Measurements from ENCODE around the gene SAXO2. TPM values are rescaled to one million over a fixed set of nuclear protein-coding genes. Genes with fewer than 3 reads are reported as not detected.
"Not testable (repeated sequence)": the region's sequence is repeated elsewhere in the genome, so short reads cannot be mapped to it uniquely, and the experiment has no call there.

The SAXO2 gene
- total RNA-seq, 5 donors from 2014 or later (not counting 1 experiment from before 2014, with no cell fraction given), result 0.56 to 19.6 (median 2.1) TPM

GRCh38 chr15:82294061-82294690 is 31.6 kb downstream of the SAXO2 start:
- CTCF ChIA-PET, result no interaction called here
- DNase-seq, result peak in 1 of 35 experiments; percentile 6
- H3K27ac Mint-ChIP-seq, result peak overlapping the region in 1 of 2 donors; percentile 6
- Histone ChIP-seq H3K27me3 (replicated peaks in 1 of 2; ENCODE audit: control insufficient read depth in 2 of 2, extremely low read depth in 1 of 2, insufficient read depth in 2 of 2, low read length in 1 of 2) (no peaks in the 10 kb centered on the region), H3K9me3 (no peaks in the 10 kb centered on the region), H3K4me1 (ENCODE audit: control insufficient read depth in 1 of 2, extremely low read depth in 1 of 2, insufficient read depth in 2 of 2, low read length in 2 of 2) (peaks cover 2 to 11% of the 10 kb centered on the region in 2 experiments), H3K27ac (ENCODE audit: low read length) (no peak overlapping the region), H3K36me3 (ENCODE audit: control insufficient read depth in 2 of 2, extremely low read depth in 1 of 2, insufficient read depth in 1 of 2, low read length in 1 of 2) (no peaks in the 10 kb centered on the region), H3K4me3 (ENCODE audit: control insufficient read depth in 1 of 2, extremely low read depth in 1 of 2, low read length in 1 of 2) (no peak overlapping the region)
- ATAC-seq (replicated peaks in 1 of 4), result no peak
- H3K27me3 Mint-ChIP-seq, result no peaks in the 10 kb centered on the region
- POLR2A ChIA-PET, result no interaction called here
- H3K4me3 Mint-ChIP-seq, result no peak overlapping the region
- H3K36me3 Mint-ChIP-seq, result peaks cover 3% of the 10 kb centered on the region
- WGBS (ENCODE audit: insufficient coverage), result 88% methylated on average over 7 of the region's 11 CpGs
- H3K9me3 Mint-ChIP-seq, result peaks cover 3 to 10% (median 9%) of the 10 kb centered on the region in 3 donors
- peaks cover 29 to 32% (median 31%) of the 10 kb centered on the region in 3 donors for H3K4me1 Mint-ChIP-seq

GRCh38 chr15:82297546-82297945 is 34.9 kb downstream of the SAXO2 start:
- no peak for ATAC-seq (replicated peaks in 1 of 4)
- DNase-seq, result peak in 1 of 35 experiments; percentile 9
- no peaks in the 10 kb centered on the region for H3K36me3 Mint-ChIP-seq
- ChIA-PET POLR2A (no interaction called here), CTCF (interaction anchor here in 1 of 2 donors (0.6 kb wide), 1 partner anchor 30 kb away, joined by 3 read pairs; no protein-coding TSS in a partner anchor)
- peak overlapping the region in 2 of 3 donors; percentile 18 to 55 for H3K4me3 Mint-ChIP-seq
- H3K4me3 ChIP-seq (ENCODE audit: control insufficient read depth in 1 of 2, extremely low read depth in 1 of 2, low read length in 1 of 2), result no peak overlapping the region
- 98% methylated on average over 5 of the region's 5 CpGs for WGBS (ENCODE audit: insufficient coverage)
- peak overlapping the region; percentile 70 to 82 for H3K27ac Mint-ChIP-seq
- H3K9me3 Mint-ChIP-seq, result no peaks in the 10 kb centered on the region
- H3K27me3 ChIP-seq (replicated peaks in 1 of 2; ENCODE audit: control insufficient read depth in 2 of 2, extremely low read depth in 1 of 2, insufficient read depth in 2 of 2, low read length in 1 of 2), result no peaks in the 10 kb centered on the region
- no peak overlapping the region for H3K27ac ChIP-seq (ENCODE audit: low read length)
- no peaks in the 10 kb centered on the region for H3K9me3 ChIP-seq
- no peaks in the 10 kb centered on the region for H3K27me3 Mint-ChIP-seq
- peaks cover 2 to 11% of the 10 kb centered on the region in 2 experiments for H3K4me1 ChIP-seq (ENCODE audit: control insufficient read depth in 1 of 2, extremely low read depth in 1 of 2, insufficient read depth in 2 of 2, low read length in 2 of 2)
- H3K36me3 ChIP-seq (ENCODE audit: control insufficient read depth in 2 of 2, extremely low read depth in 1 of 2, insufficient read depth in 1 of 2, low read length in 1 of 2), result no peaks in the 10 kb centered on the region
- H3K4me1 Mint-ChIP-seq, result peaks cover 19 to 32% (median 22%) of the 10 kb centered on the region in 3 donors

GRCh38 chr15:82298032-82298431 is 35.4 kb downstream of the SAXO2 start:
- Histone ChIP-seq H3K36me3 (ENCODE audit: control insufficient read depth in 2 of 2, extremely low read depth in 1 of 2, insufficient read depth in 1 of 2, low read length in 1 of 2) (no peaks in the 10 kb centered on the region), H3K4me3 (ENCODE audit: control insufficient read depth in 1 of 2, extremely low read depth in 1 of 2, low read length in 1 of 2) (peak overlapping the region in 1 of 2 donors; percentile 10), H3K9me3 (no peaks in the 10 kb centered on the region), H3K27ac (ENCODE audit: low read length) (peak overlapping the region; percentile 54), H3K4me1 (ENCODE audit: control insufficient read depth in 1 of 2, extremely low read depth in 1 of 2, insufficient read depth in 2 of 2, low read length in 2 of 2) (peaks cover 2 to 11% of the 10 kb centered on the region in 2 experiments), H3K27me3 (replicated peaks in 1 of 2; ENCODE audit: control insufficient read depth in 2 of 2, extremely low read depth in 1 of 2, insufficient read depth in 2 of 2, low read length in 1 of 2) (no peaks in the 10 kb centered on the region)
- Mint-ChIP-seq H3K9me3 (no peaks in the 10 kb centered on the region), H3K4me3 (peak overlapping the region in 2 of 3 donors; percentile 53 to 55), H3K27ac (peak overlapping the region; percentile 70 to 82), H3K27me3 (no peaks in the 10 kb centered on the region), H3K36me3 (no peaks in the 10 kb centered on the region), H3K4me1 (peaks cover 19 to 32% (median 22%) of the 10 kb centered on the region in 3 donors)
- ChIA-PET CTCF (interaction anchor here in 1 of 2 donors (0.6 kb wide), 1 partner anchor 31 kb away, joined by 3 read pairs; no protein-coding TSS in a partner anchor), POLR2A (no interaction called here)
- DNase-seq, result no peak
- no peak for ATAC-seq (replicated peaks in 1 of 4)
- 94% methylated on average over 3 of the region's 13 CpGs for WGBS (ENCODE audit: insufficient coverage)

- peak overlapping the region; percentile 70 to 82 for H3K27ac Mint-ChIP-seq
- Histone ChIP-seq H3K27me3 (replicated peaks in 1 of 2; ENCODE audit: control insufficient read depth in 2 of 2, extremely low read depth in 1 of 2, insufficient read depth in 2 of 2, low read length in 1 of 2) (no peaks in the 10 kb centered on the region), H3K9me3 (no peaks in the 10 kb centered on the region), H3K27ac (ENCODE audit: low read length) (peak overlapping the region; percentile 54), H3K4me1 (ENCODE audit: control insufficient read depth in 1 of 2, extremely low read depth in 1 of 2, insufficient read depth in 2 of 2, low read length in 2 of 2) (peaks cover 2 to 11% of the 10 kb centered on the region in 2 experiments), H3K36me3 (ENCODE audit: control insufficient read depth in 2 of 2, extremely low read depth in 1 of 2, insufficient read depth in 1 of 2, low read length in 1 of 2) (no peaks in the 10 kb centered on the region), H3K4me3 (ENCODE audit: control insufficient read depth in 1 of 2, extremely low read depth in 1 of 2, low read length in 1 of 2) (peak overlapping the region in 1 of 2 donors; percentile 10)
- ATAC-seq (replicated peaks in 1 of 4) (peak; percentile 91 to 97 (median 96)), DNase-seq (peak; percentile 37 to 81 (median 58))
- WGBS (ENCODE audit: insufficient coverage), result 16% methylated on average over 34 of the region's 44 CpGs
- no peaks in the 10 kb centered on the region for H3K36me3 Mint-ChIP-seq
- H3K4me3 Mint-ChIP-seq, result peak overlapping the region; percentile 36 to 55 (median 53)
- no peaks in the 10 kb centered on the region for H3K9me3 Mint-ChIP-seq
- peaks cover 20 to 32% (median 22%) of the 10 kb centered on the region in 3 donors for H3K4me1 Mint-ChIP-seq
- ChIA-PET CTCF (interaction anchor here in 1 of 2 donors (0.6 kb wide), 1 partner anchor 1200 kb away, joined by 4 read pairs; no protein-coding TSS in a partner anchor), POLR2A (no interaction called here)
- no peaks in the 10 kb centered on the region for H3K27me3 Mint-ChIP-seq
Observed at GRCh38 chr15:82298520-82298919, 35.9 kb downstream of the SAXO2 start.

- not testable (repeated sequence) for H3K27me3 Mint-ChIP-seq; H3K36me3 Mint-ChIP-seq; H3K27ac ChIP-seq (ENCODE audit: low read length); H3K9me3 ChIP-seq; H3K27ac Mint-ChIP-seq; H3K9me3 Mint-ChIP-seq; H3K27me3 ChIP-seq (replicated peaks in 1 of 2; ENCODE audit: control insufficient read depth in 2 of 2, extremely low read depth in 1 of 2, insufficient read depth in 2 of 2, low read length in 1 of 2); H3K4me3 Mint-ChIP-seq; H3K4me3 ChIP-seq (ENCODE audit: control insufficient read depth in 1 of 2, extremely low read depth in 1 of 2, low read length in 1 of 2); H3K36me3 ChIP-seq (ENCODE audit: control insufficient read depth in 2 of 2, extremely low read depth in 1 of 2, insufficient read depth in 1 of 2, low read length in 1 of 2); ATAC-seq (replicated peaks in 1 of 4)
- no CpG with 5 or more reads among the region's 6 CpGs for WGBS (ENCODE audit: insufficient coverage)
- ChIA-PET POLR2A (interaction anchor here in 1 of 2 donors (0.6 kb wide), 1 partner anchor 393 kb away, joined by 4 read pairs; no protein-coding TSS in a partner anchor), CTCF (interaction anchor here in 1 of 2 donors (0.6 kb wide), 1 partner anchor 165 kb away, joined by 3 read pairs; no protein-coding TSS in a partner anchor)
- peak in 1 of 35 experiments; percentile 10 for DNase-seq
- peaks cover 21 to 33% (median 22%) of the 10 kb centered on the region in 3 donors for H3K4me1 Mint-ChIP-seq
- peaks cover 2 to 12% of the 10 kb centered on the region in 2 experiments for H3K4me1 ChIP-seq (ENCODE audit: control insufficient read depth in 1 of 2, extremely low read depth in 1 of 2, insufficient read depth in 2 of 2, low read length in 2 of 2)
Observed at GRCh38 chr15:82299511-82299914, 36.9 kb downstream of the SAXO2 start.

GRCh38 chr15:82300326-82300725 is 37.7 kb downstream of the SAXO2 start:
- H3K4me1 ChIP-seq (ENCODE audit: control insufficient read depth in 1 of 2, extremely low read depth in 1 of 2, insufficient read depth in 2 of 2, low read length in 2 of 2), result peaks cover 2 to 16% of the 10 kb centered on the region in 2 experiments
- H3K36me3 Mint-ChIP-seq; POLR2A ChIA-PET; H3K9me3 Mint-ChIP-seq; H3K4me3 ChIP-seq (ENCODE audit: control insufficient read depth in 1 of 2, extremely low read depth in 1 of 2, low read length in 1 of 2); H3K4me3 Mint-ChIP-seq; H3K27me3 ChIP-seq (replicated peaks in 1 of 2; ENCODE audit: control insufficient read depth in 2 of 2, extremely low read depth in 1 of 2, insufficient read depth in 2 of 2, low read length in 1 of 2); DNase-seq; H3K9me3 ChIP-seq; H3K36me3 ChIP-seq (ENCODE audit: control insufficient read depth in 2 of 2, extremely low read depth in 1 of 2, insufficient read depth in 1 of 2, low read length in 1 of 2); H3K27ac ChIP-seq (ENCODE audit: low read length); ATAC-seq (replicated peaks in 1 of 4); H3K27ac Mint-ChIP-seq; H3K27me3 Mint-ChIP-seq; CTCF ChIA-PET: not testable (repeated sequence)
- 83% methylated on average over 3 of the region's 6 CpGs for WGBS (ENCODE audit: insufficient coverage)
- H3K4me1 Mint-ChIP-seq, result peaks cover 22 to 41% (median 29%) of the 10 kb centered on the region in 3 donors
